ENCODE measurements around the gene ALDOB.
"Not testable (repeated sequence)": the region's sequence is repeated elsewhere in the genome, so short reads cannot be mapped to it uniquely, and the experiment has no call there.

ALDOB gene

GRCh38 chr9:101387871-101388506 is 47.6 kb downstream of the ALDOB start:
- DNase-seq, result peak; percentile 33
- Histone ChIP-seq H3K9me3 (no peaks in the 10 kb centered on the region; the same call in 1 of the 2 replicates), H3K36me3 (peaks cover 28% of the 10 kb centered on the region), H3K4me3 (ENCODE audit: low read depth, low read length) (no peak overlapping the region), H3K4me1 (peaks cover 2% of the 10 kb centered on the region; the same call in 1 of the 2 replicates), H3K27me3 (no peaks in the 10 kb centered on the region)
- peak; percentile 72 for TF ChIP-seq CTCF (IDR thresholded peaks at IDR 0.05; ENCODE audit: low read depth, low read length)

GRCh38 chr9:101384873-101385536 is 50.6 kb downstream of the ALDOB start, which contains the start of gene BAAT:
TSS of gene BAAT (minus strand) at chr9:101385006. CDS start at chr9:101371404, 13,602 bp downstream.
- peaks cover 23% of the 10 kb centered on the region for H3K36me3 ChIP-seq
- not testable (repeated sequence) for H3K9me3 ChIP-seq; H3K4me3 ChIP-seq (ENCODE audit: low read depth, low read length); H3K27me3 ChIP-seq; H3K4me1 ChIP-seq; DNase-seq

- Histone ChIP-seq H3K36me3 (peaks cover 16% of the 10 kb centered on the region), H3K27me3 (no peaks in the 10 kb centered on the region), H3K4me1 (peaks cover 2% of the 10 kb centered on the region; the same call in 1 of the 2 replicates), H3K9me3 (no peaks in the 10 kb centered on the region; the same call in 1 of the 2 replicates), H3K4me3 (ENCODE audit: low read depth, low read length) (no peak overlapping the region)
- TF ChIP-seq CTCF (IDR thresholded peaks at IDR 0.05; ENCODE audit: low read depth, low read length), result no peak
- no peak for DNase-seq
These were observed 52.2 kb downstream of the ALDOB start for GRCh38 chr9:101383361-101383760.

GRCh38 chr9:101381833-101382342 is 53.7 kb downstream of the ALDOB start:
- no peak overlapping the region for H3K4me3 ChIP-seq (ENCODE audit: low read depth, low read length)
- TF ChIP-seq CTCF (IDR thresholded peaks at IDR 0.05; ENCODE audit: low read depth, low read length), result no peak
- no peaks in the 10 kb centered on the region for H3K27me3 ChIP-seq
- H3K9me3 ChIP-seq, result no peaks in the 10 kb centered on the region; the same call in 1 of the 2 replicates
- no peaks in the 10 kb centered on the region for H3K4me1 ChIP-seq
- DNase-seq, result no peak
- 0 out of 2 replicates have a peak, but pooled peaks cover 3% of the 10 kb centered on the region for H3K36me3 ChIP-seq

GRCh38 chr9:101381118-101381517 is 54.5 kb downstream of the ALDOB start:
- H3K9me3 ChIP-seq, result no peaks in the 10 kb centered on the region; the same call in 1 of the 2 replicates
- no peaks in the 10 kb centered on the region for H3K27me3 ChIP-seq
- no peaks in the 10 kb centered on the region for H3K4me1 ChIP-seq
- H3K4me3 ChIP-seq (ENCODE audit: low read depth, low read length), result no peak overlapping the region
- H3K36me3 ChIP-seq, result no peaks in the 10 kb centered on the region
- no peak for DNase-seq
- no peak for TF ChIP-seq CTCF (IDR thresholded peaks at IDR 0.05; ENCODE audit: low read depth, low read length)

GRCh38 chr9:101380295-101380694 is 55.3 kb downstream of the ALDOB start:
- H3K27me3 ChIP-seq, result no peaks in the 10 kb centered on the region
- H3K4me3 ChIP-seq (ENCODE audit: low read depth, low read length), result no peak overlapping the region
- no peaks in the 10 kb centered on the region for H3K4me1 ChIP-seq
- no peaks in the 10 kb centered on the region; the same call in 1 of the 2 replicates for H3K9me3 ChIP-seq
- DNase-seq, result no peak
- no peaks in the 10 kb centered on the region for H3K36me3 ChIP-seq
- no peak for TF ChIP-seq CTCF (IDR thresholded peaks at IDR 0.05; ENCODE audit: low read depth, low read length)
